ENCODE results near the gene MIPEP. TPM values are rescaled to one million over a fixed set of nuclear protein-coding genes. Genes with fewer than 3 reads are reported as not detected.

MIPEP gene
- polyA plus RNA-seq, 2 of the 4 experiments (the other 2 are of a cell fraction): 21.6 to 32.8 TPM

GRCh38 chr13:23695196-23695595 lies 194.0 kb downstream of the MIPEP start (continued):
- TF ChIP-seq ESRRA (IDR thresholded peaks at IDR 0.05; ENCODE audit: borderline replicate concordance, low read length): no peak
- no peak for TF ChIP-seq USF2 (IDR thresholded peaks at IDR 0.05)

- no peak overlapping the region for H3K27ac ChIP-seq
- H3K4me3 ChIP-seq: no peak overlapping the region
- WGBS (ENCODE audit: missing lambda C conversion rate): 76% methylated on average over 3 of the region's 3 CpGs
- FAIRE-seq (no peak), DNase-seq (ENCODE audit: low read depth in 1 of 2, low spot score in 1 of 2) (no peak), ATAC-seq (no peak)
- POLR2A ChIA-PET: no interaction called here
- H3K9me3 ChIP-seq: no peaks in the 10 kb centered on the region
- no peak for TF ChIP-seq EHMT2 (IDR thresholded peaks at IDR 0.05; ENCODE audit: low read depth)
- TF ChIP-seq GATA3 (IDR thresholded peaks at IDR 0.05; ENCODE audit: borderline replicate concordance): no peak
- no peak for TF ChIP-seq ESRRA (IDR thresholded peaks at IDR 0.05; ENCODE audit: borderline replicate concordance, low read length)
- TF ChIP-seq ZSCAN20 (CRISPR knock-in tag; IDR thresholded peaks at IDR 0.05): no peak
- no peak for TF ChIP-seq JUN (IDR thresholded peaks at IDR 0.05)
- no peak for TF ChIP-seq NFE2L2 (conservative IDR thresholded peaks at IDR 0.05; ENCODE audit: low read length)
- TF ChIP-seq CEBPB (IDR thresholded peaks at IDR 0.05): no peak
- TF ChIP-seq EP300 (IDR thresholded peaks at IDR 0.05): no peak
- TF ChIP-seq ZC3H11A (IDR thresholded peaks at IDR 0.05): no peak
- TF ChIP-seq NPAS2 (CRISPR knock-in tag; IDR thresholded peaks at IDR 0.05; ENCODE audit: borderline replicate concordance): no peak
- CTCF ChIA-PET: no interaction called here
- H3K4me2 ChIP-seq: no peak overlapping the region
- no peaks in the 10 kb centered on the region for H3K4me1 ChIP-seq
These were observed 196.4 kb downstream of the MIPEP start for GRCh38 chr13:23692816-23693215.

GRCh38 chr13:23690668-23691067 lies 198.5 kb downstream of the MIPEP start:
- FAIRE-seq: no peak
- Histone ChIP-seq H3K9me3 (no peaks in the 10 kb centered on the region), H3K27ac (no peak overlapping the region), H3K4me3 (no peak overlapping the region), H3K4me1 (no peaks in the 10 kb centered on the region), H3K4me2 (no peak overlapping the region)
- no peak for ATAC-seq
- WGBS (ENCODE audit: missing lambda C conversion rate): 100% methylated on average over 1 of the region's 3 CpGs
- no peak for DNase-seq (ENCODE audit: low read depth in 1 of 2, low spot score in 1 of 2)
- TF ChIP-seq EHMT2 (IDR thresholded peaks at IDR 0.05; ENCODE audit: low read depth) (no peak), CBX2 (IDR thresholded peaks at IDR 0.05; ENCODE audit: borderline replicate concordance, low read depth) (no peak), FOSL2 (IDR thresholded peaks at IDR 0.05) (no peak), FOSL2 (CRISPR knock-in tag; IDR thresholded peaks at IDR 0.05) (no peak), CHD4 (IDR thresholded peaks at IDR 0.05; ENCODE audit: borderline replicate concordance) (no peak), RCOR1 (IDR thresholded peaks at IDR 0.05; ENCODE audit: low read depth, low read length) (no peak), PBX3 (IDR thresholded peaks at IDR 0.05) (no peak), SMC3 (IDR thresholded peaks at IDR 0.05) (no peak), RAD21 (conservative IDR thresholded peaks at IDR 0.05 in 1 of 2, IDR thresholded peaks at IDR 0.05 in 1 of 2) (no peak), ZNF302 (CRISPR knock-in tag; IDR thresholded peaks at IDR 0.05) (no peak), BCL3 (IDR thresholded peaks at IDR 0.05) (no peak), KDM1A (IDR thresholded peaks at IDR 0.05; ENCODE audit: low read depth) (no peak), ELK1 (IDR thresholded peaks at IDR 0.05; ENCODE audit: low read depth, low read length) (no peak), CHD2 (IDR thresholded peaks at IDR 0.05; ENCODE audit: low read length, partially characterized antibody) (no peak), E2F6 (IDR thresholded peaks at IDR 0.05; ENCODE audit: borderline replicate concordance, low read depth) (no peak), TP53 (CRISPR knock-in tag; IDR thresholded peaks at IDR 0.05) (no peak), HMGXB4 (CRISPR knock-in tag; IDR thresholded peaks at IDR 0.05; ENCODE audit: borderline replicate concordance) (no peak), POLR2A (IDR thresholded peaks at IDR 0.05; ENCODE audit: low read length) (no peak)
- ChIA-PET CTCF (no interaction called here), POLR2A (no interaction called here)
